ENCODE results near the gene KIF9. TPM values are rescaled to one million over a fixed set of nuclear protein-coding genes. Genes with fewer than 3 reads are reported as not detected.
"Not testable (repeated sequence)": the region's sequence is repeated elsewhere in the genome, so short reads cannot be mapped to it uniquely, and the experiment has no call there.

The KIF9 gene
- total and polyA plus RNA-seq, 8 donors: under 0.01 to 46.3 (median 12.8) TPM; not detected in 1

- intact Hi-C loops (cut with DNase I; ENCODE audit: low total_unique reads): no loop called here
- Histone ChIP-seq H3K36me3 (no peaks in the 10 kb centered on the region), H3K27me3 (no peaks in the 10 kb centered on the region), H3K27ac (no peak overlapping the region), H3K9me3 (no peaks in the 10 kb centered on the region), H3K4me3 (no peak overlapping the region), H3K4me1 (no peaks in the 10 kb centered on the region)
- TF ChIP-seq CTCF (IDR thresholded peaks at IDR 0.05) (no peak), POLR2A (IDR thresholded peaks at IDR 0.05) (no peak), POLR2AphosphoS5 (IDR thresholded peaks at IDR 0.05) (no peak), EP300 (IDR thresholded peaks at IDR 0.05) (no peak)
- WGBS, 5 donors: 79 to 92% (median 88%) methylated on average over 4 of the region's 4 CpGs
- no peak for DNase-seq
Observed at GRCh38 chr3:47260605-47261004, 22.0 kb downstream of the KIF9 start.

- Histone ChIP-seq H3K36me3 (no peaks in the 10 kb centered on the region), H3K4me1 (no peaks in the 10 kb centered on the region), H3K27me3 (no peaks in the 10 kb centered on the region), H3K4me3 (no peak overlapping the region), H3K27ac (no peak overlapping the region), H3K9me3 (no peaks in the 10 kb centered on the region)
- no peak for DNase-seq
- no peak for TF ChIP-seq POLR2A (IDR thresholded peaks at IDR 0.05)
- no peak for TF ChIP-seq POLR2AphosphoS5 (IDR thresholded peaks at IDR 0.05)
- no peak for TF ChIP-seq CTCF (IDR thresholded peaks at IDR 0.05)
- no peak for TF ChIP-seq EP300 (IDR thresholded peaks at IDR 0.05)
- WGBS, 5 donors: 85 to 100% (median 92%) methylated on average over 1 to 3 of the region's 3 CpGs
- intact Hi-C loops (cut with DNase I; ENCODE audit: low total_unique reads): no loop called here
Observed at GRCh38 chr3:47259114-47259513, 23.5 kb downstream of the KIF9 start.

GRCh38 chr3:47256331-47256730 lies 26.3 kb downstream of the KIF9 start:
- H3K27ac ChIP-seq; DNase-seq; H3K9me3 ChIP-seq; H3K4me3 ChIP-seq; H3K36me3 ChIP-seq; H3K27me3 ChIP-seq; intact Hi-C loops (cut with DNase I; ENCODE audit: low total_unique reads); H3K4me1 ChIP-seq: not testable (repeated sequence)
- WGBS, 5 donors: 85 to 98% (median 91%) methylated on average over 7 to 22 of the region's 25 CpGs

- Histone ChIP-seq H3K9me3 (no peaks in the 10 kb centered on the region), H3K4me1 (no peaks in the 10 kb centered on the region), H3K4me3 (no peak overlapping the region), H3K27ac (no peak overlapping the region), H3K27me3 (no peaks in the 10 kb centered on the region), H3K36me3 (no peaks in the 10 kb centered on the region)
- intact Hi-C loops (cut with DNase I; ENCODE audit: low total_unique reads): no loop called here
- TF ChIP-seq CTCF (IDR thresholded peaks at IDR 0.05) (no peak), EP300 (IDR thresholded peaks at IDR 0.05) (no peak), POLR2A (IDR thresholded peaks at IDR 0.05) (no peak), POLR2AphosphoS5 (IDR thresholded peaks at IDR 0.05) (no peak)
- DNase-seq: no peak
- 43 to 58% (median 46%) methylated on average over 5 of the region's 5 CpGs for WGBS, 5 donors
Observed at GRCh38 chr3:47251689-47252088, 30.9 kb downstream of the KIF9 start.

- H3K9me3 ChIP-seq; H3K4me1 ChIP-seq; intact Hi-C loops (cut with DNase I; ENCODE audit: low total_unique reads); H3K27ac ChIP-seq; H3K4me3 ChIP-seq; H3K27me3 ChIP-seq; H3K36me3 ChIP-seq; DNase-seq: not testable (repeated sequence)
- WGBS, 5 donors: 59 to 76% (median 62%) methylated on average over 3 of the region's 3 CpGs
Observed at GRCh38 chr3:47251085-47251484, 31.5 kb downstream of the KIF9 start.
